Right lobe of liver (tissue), 6 donors: ENCODE measurements around the gene CACNA1C. TPM values are rescaled to one million over a fixed set of nuclear protein-coding genes. Genes with fewer than 3 reads are reported as not detected.

ENCODE experiments used
- ATAC-seq, 4 donors: fragments of 200-7000 bp; cut with Tn5 transposase; one replicate each; pipeline ENCODE4 v1.9.1; 2020; ENCODE audit warnings: mild to moderate bottlenecking in 4 of 4, moderate library complexity in 4 of 4
- DNase-seq, 3 donors: peaks; one replicate each; pipeline ENCODE4 v3.0.0-alpha.2; 2020
- H3K27ac ChIP-seq, 3 donors: fragments of 200-600 bp; one replicate each; pipeline ENCODE4 v1.8.0; 2022
- H3K27me3 ChIP-seq, 2 donors: fragments of 200-600 bp; one replicate each; pipeline ENCODE4 v1.8.0; 2022
- H3K36me3 ChIP-seq, 4 donors: fragments of 200-600 bp; sonication (generic) in 1 of 4; one replicate each; pipeline versions ENCODE4 v1.5.1 to v1.8.0; 2017 to 2022; ENCODE audit warnings: control low read depth in 1 of 4
- H3K4me1 ChIP-seq, 4 donors: fragments of 200-600 bp; sonication (generic) in 1 of 4; one replicate each; pipeline versions ENCODE4 v1.5.1 to v1.8.0; 2017 to 2022; ENCODE audit warnings: control low read depth in 1 of 4
- H3K4me3 ChIP-seq, 3 donors: fragments of 200-600 bp; one replicate each; pipeline ENCODE4 v1.8.0; 2022
- H3K9me3 ChIP-seq, 4 donors: fragments of 200-600 bp; sonication (generic) in 1 of 4; one replicate each; pipeline versions ENCODE4 v1.5.1 to v1.8.0; 2017 to 2022; ENCODE audit warnings: control low read depth in 1 of 4
- POLR2A ChIP-seq: fragments of 450-650 bp; IDR thresholded peaks from one replicate; pipeline ENCODE4 v1.6.1; 2017; ENCODE audit warnings: antibody characterized with exemption, mild to moderate bottlenecking
- WGBS: methylation state at CpG from one replicate; pipeline ENCODE4 v1.1.6; 2018; ENCODE audit warnings: low coverage, low lambda C conversion rate; ENCODE audit not compliant: insufficient coverage; ENCODE audit errors: missing lambda C conversion rate; 5-methylcytosine and 5-hydroxymethylcytosine counted together
- intact Hi-C, 2 donors: fragments of 100-400 bp; cut with DNase I; formaldehyde crosslinking; loops; one replicate each; pipeline versions ENCODE4 v1.11.2 to v1.14.1; 2022
- total RNA-seq, 6 experiments: library from RNA; depleted of rRNA in 2 of 6; stranded (reverse); fragments of >200 nt in 2 of 6; fragmentation: NEBNext Ultra II Directional in 3 of 6; extraction: Animal tissue kit (Norgen Biotek cat#: 25700) in 3 of 6; gene quantifications; one replicate each; pipeline versions ENCODE4 v1.1.0 to v1.2.4, GENCODE V29; 2016 to 2023
- TF ChIP-seq, protein P1 (sequence below), 4 donors: fragments of 200-600 bp in 3 of 4; fragments of 450-650 bp in 1 of 4; IDR thresholded peaks; one replicate each; pipeline versions ENCODE4 v1.5.1 to v1.8.0; 2016 to 2022; ENCODE audit warnings: antibody characterized with exemption in 4 of 4, mild to moderate bottlenecking in 2 of 4
- donor health status: DM: no; HTN: yes; CAD: no.
- donor health status: DM: no; HTN: no; CAD: no.
- donor health status: DM: no; HTN: no; CAD: no.
- donor health status: DM: no; HTN: yes; CAD: no.
- donor health status: DM: no; HTN: yes; CAD: no.

CACNA1C gene
- total RNA-seq, 6 experiments from 2014 or later = 0.18 to 1.0 (median 0.57) TPM

DNA sequence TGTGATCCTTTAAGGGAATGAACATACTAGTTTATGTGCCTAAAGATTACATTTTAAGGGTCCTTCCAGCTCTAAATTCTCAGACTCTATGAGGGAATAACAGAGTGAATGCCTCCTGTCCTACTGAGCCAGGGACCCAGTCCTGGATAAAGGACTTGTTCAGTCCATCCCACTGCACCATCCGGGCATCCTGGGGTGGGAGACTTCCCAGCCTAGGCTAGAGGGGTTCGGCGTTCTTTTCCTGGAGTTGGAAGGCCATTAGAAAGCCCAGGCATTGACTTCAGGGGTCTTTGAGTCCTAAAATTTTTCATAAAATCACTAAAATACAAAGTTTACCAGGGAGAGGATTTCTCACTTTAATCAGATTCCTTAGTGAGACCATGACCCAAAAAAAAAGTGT is 614.1 kb downstream of the CACNA1C start:
- intact Hi-C loops = no loop called here
- Histone ChIP-seq H3K36me3 (no peaks in the 10 kb centered on the region), H3K4me3 (no peak overlapping the region), H3K4me1 (no peaks in the 10 kb centered on the region), H3K27ac (no peak overlapping the region), H3K9me3 (no peaks in the 10 kb centered on the region), H3K27me3 (no peaks in the 10 kb centered on the region)
- TF ChIP-seq, protein P1, sequence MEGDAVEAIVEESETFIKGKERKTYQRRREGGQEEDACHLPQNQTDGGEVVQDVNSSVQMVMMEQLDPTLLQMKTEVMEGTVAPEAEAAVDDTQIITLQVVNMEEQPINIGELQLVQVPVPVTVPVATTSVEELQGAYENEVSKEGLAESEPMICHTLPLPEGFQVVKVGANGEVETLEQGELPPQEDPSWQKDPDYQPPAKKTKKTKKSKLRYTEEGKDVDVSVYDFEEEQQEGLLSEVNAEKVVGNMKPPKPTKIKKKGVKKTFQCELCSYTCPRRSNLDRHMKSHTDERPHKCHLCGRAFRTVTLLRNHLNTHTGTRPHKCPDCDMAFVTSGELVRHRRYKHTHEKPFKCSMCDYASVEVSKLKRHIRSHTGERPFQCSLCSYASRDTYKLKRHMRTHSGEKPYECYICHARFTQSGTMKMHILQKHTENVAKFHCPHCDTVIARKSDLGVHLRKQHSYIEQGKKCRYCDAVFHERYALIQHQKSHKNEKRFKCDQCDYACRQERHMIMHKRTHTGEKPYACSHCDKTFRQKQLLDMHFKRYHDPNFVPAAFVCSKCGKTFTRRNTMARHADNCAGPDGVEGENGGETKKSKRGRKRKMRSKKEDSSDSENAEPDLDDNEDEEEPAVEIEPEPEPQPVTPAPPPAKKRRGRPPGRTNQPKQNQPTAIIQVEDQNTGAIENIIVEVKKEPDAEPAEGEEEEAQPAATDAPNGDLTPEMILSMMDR (IDR thresholded peaks at IDR 0.05) = no peak
- no peak for TF ChIP-seq POLR2A
- WGBS = 38% methylated on average over 3 of the region's 3 CpGs
- no peak for ATAC-seq
- DNase-seq = no peak

DNA sequence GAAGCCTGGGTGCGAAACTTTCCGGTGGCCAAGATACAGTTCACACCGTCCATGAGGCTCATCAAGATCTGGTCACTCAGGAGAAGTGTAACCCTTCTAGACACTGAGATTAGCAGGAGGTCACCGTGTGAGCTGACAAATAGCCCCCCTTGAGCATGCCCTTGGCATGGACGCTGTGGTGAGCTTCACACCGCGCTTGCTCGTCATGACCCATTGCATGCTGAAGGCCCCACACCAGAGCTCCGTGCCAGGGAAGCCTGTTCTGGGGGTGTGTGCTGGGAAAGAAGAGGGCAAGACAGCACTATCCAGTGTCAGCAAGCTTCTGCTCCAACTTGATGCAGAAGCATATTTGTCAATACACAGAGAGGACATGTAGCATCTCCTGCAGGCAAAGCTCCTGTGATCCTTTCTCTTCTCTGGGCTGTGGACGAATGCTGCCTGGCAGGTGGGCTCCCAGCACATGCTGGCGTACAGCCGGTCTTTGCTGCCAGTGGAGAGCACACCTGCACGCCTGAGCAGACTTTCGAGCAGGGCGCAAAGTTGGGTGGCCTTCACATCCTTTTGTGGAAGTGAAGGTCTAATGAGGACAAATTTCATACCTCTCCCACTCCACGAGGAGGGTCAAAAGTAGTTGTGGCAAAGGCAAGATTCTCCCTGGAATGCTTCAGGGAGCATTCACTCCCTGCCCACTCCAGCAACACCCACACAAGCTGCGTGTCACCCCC is 615.1 kb downstream of the CACNA1C start:
- Histone ChIP-seq H3K27ac (no peak overlapping the region), H3K9me3 (no peaks in the 10 kb centered on the region), H3K27me3 (no peaks in the 10 kb centered on the region), H3K4me3 (no peak overlapping the region), H3K36me3 (no peaks in the 10 kb centered on the region), H3K4me1 (no peaks in the 10 kb centered on the region)
- ATAC-seq = no peak
- 43% methylated on average over 4 of the region's 17 CpGs for WGBS
- no peak for DNase-seq
- intact Hi-C loops = no loop called here
- TF ChIP-seq POLR2A = no peak
- TF ChIP-seq, protein P1 (IDR thresholded peaks at IDR 0.05) = no peak

DNA sequence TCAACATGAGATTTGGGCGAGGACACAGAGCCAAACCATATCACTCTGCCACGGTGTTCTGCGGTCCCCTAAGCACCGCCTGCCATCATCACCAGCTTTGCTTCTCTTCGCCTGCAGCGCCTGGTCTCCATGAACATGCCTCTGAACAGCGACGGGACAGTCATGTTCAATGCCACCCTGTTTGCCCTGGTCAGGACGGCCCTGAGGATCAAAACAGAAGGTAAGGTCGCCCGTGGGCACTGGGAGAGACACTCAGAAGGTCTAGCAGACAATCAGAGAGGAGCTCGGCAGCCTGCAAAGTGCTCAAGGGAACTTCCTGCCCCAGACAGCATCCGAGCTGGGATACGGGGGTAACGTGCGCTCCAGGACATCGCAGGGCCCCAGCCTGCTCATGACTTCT is 616.0 kb downstream of the CACNA1C start:
- Histone ChIP-seq H3K4me1 (no peaks in the 10 kb centered on the region), H3K27ac (no peak overlapping the region), H3K4me3 (no peak overlapping the region), H3K9me3 (no peaks in the 10 kb centered on the region), H3K27me3 (no peaks in the 10 kb centered on the region), H3K36me3 (no peaks in the 10 kb centered on the region)
- no peak for ATAC-seq
- TF ChIP-seq POLR2A = no peak
- TF ChIP-seq, protein P1 (IDR thresholded peaks at IDR 0.05) = no peak
- no peak for DNase-seq
- intact Hi-C loops = no loop called here
- 68% methylated on average over 8 of the region's 17 CpGs for WGBS

DNA sequence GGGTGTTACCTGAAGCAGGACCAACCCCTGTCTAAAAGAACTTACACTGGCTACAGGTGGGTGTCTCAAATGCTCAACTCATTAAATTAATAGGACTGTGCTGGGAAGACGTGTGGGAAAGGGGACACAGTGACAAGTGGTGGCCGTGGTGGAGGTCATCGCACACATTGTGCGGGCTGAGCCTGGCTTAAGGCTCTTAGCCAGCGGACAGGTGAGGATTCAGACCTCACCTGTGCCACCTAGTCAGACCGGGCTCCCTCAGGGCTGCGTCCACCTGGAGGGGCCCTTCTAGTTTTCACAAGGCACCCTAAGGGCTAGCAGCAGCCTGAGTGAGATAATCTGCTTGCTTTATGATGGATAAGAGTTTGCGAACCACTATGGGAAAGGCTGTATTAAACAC is 616.8 kb downstream of the CACNA1C start:
- 81% methylated on average over 5 of the region's 8 CpGs for WGBS
- no peaks in the 10 kb centered on the region for H3K36me3 ChIP-seq

More for the DNA sequence above, 616.8 kb downstream of the CACNA1C start:
- no peak overlapping the region for H3K4me3 ChIP-seq
- no peaks in the 10 kb centered on the region for H3K27me3 ChIP-seq
- no peak for ATAC-seq
- no peaks in the 10 kb centered on the region for H3K4me1 ChIP-seq
- H3K27ac ChIP-seq = no peak overlapping the region
- no peak for DNase-seq
- H3K9me3 ChIP-seq = no peaks in the 10 kb centered on the region
- TF ChIP-seq POLR2A = no peak
- TF ChIP-seq, protein P1 (IDR thresholded peaks at IDR 0.05) = no peak
- intact Hi-C loops = no loop called here
